Non-pigmented ciliary epithelial cell (primary cell): Measurements from ENCODE around the gene FEV.
A peak's percentile ranks its signal among the peaks of the same experiment; 100 is the strongest.
"Not testable (repeated sequence)": the region's sequence is repeated elsewhere in the genome, so short reads cannot be mapped to it uniquely, and the experiment has no call there.

Experiments used
- DNase-seq: peaks from one replicate; pipeline ENCODE4 v3.0.0-alpha.2; 2010; ENCODE audit warnings: low read depth

Gene FEV

GRCh38 chr2:218975060-218975777 lies 9.8 kb downstream of the FEV start:
- no peak for DNase-seq

DNA sequence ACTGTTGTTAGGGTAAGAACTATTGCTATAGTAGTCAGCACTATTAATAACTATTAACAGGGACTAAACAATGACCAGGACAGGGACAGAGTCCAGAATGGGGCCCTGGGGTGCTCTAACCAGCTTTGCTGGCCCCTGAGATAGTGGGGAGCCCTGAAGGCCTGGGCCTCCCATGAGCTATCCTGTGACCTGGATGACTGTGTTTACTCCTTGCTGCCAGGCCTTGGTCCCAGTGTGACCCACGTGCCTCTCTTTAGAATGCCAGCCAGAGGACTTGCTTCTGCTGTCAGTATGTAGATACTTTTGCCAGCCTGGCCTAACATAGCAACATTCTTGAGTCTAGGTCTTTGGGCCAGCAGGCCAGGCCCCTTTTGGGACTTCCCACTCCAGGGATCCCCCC lies 14.1 kb downstream of the FEV start:
- no peak for DNase-seq

GRCh38 chr2:218964041-218964771 lies 20.8 kb downstream of the FEV start:
- peak; percentile 84 for DNase-seq

DNA sequence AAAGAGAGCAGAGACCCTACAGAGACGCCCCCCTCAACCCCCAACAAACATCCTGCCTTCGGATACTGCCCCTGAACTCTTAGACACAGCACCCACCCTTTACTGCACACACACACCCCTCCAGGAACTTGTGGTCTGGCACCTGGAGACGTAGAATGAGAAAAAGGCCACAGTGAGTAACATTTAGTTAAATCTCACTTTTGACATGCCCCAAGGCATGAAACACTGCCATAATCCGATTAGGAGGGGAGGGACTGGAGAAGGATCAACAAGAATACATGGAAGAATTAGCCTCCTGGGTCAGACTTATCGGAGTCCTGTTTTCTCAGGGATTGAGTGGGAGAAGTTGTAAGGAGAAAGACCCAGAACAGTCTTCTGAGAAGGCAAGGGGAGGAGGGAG lies 21.4 kb downstream of the FEV start:
- no peak for DNase-seq

DNA sequence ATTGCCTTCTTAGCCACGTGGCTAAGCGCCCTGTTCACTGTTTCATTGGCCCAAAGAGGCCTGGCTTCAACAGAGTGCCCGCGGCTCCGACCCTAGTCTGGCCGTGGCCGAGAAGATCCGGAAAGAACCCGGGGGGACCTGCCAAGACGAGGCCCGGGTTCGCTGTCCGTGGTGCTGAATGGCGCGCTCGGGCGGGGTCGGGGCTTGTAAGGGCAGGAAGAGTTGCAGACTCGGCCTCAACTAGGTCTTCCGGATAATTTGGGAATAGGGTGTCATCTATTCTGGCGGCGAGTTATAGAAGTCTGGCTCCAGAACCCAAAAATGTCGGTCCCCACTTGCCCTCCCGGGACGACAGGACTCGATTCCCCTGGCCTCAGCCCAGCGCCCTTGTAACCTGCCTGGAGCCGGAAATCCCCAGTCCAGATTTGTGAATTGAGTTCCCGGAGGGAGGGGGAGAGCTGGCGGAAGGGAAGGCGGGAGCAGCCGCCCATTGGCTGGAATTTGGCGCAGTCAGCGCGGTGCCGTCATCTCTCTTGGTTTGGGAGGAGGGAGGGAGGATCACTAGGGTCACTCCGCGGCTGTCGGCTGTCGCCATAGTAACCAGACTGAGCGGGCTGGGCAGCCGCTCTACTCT lies 22.0 kb downstream of the FEV start:
- no peak for DNase-seq

DNA sequence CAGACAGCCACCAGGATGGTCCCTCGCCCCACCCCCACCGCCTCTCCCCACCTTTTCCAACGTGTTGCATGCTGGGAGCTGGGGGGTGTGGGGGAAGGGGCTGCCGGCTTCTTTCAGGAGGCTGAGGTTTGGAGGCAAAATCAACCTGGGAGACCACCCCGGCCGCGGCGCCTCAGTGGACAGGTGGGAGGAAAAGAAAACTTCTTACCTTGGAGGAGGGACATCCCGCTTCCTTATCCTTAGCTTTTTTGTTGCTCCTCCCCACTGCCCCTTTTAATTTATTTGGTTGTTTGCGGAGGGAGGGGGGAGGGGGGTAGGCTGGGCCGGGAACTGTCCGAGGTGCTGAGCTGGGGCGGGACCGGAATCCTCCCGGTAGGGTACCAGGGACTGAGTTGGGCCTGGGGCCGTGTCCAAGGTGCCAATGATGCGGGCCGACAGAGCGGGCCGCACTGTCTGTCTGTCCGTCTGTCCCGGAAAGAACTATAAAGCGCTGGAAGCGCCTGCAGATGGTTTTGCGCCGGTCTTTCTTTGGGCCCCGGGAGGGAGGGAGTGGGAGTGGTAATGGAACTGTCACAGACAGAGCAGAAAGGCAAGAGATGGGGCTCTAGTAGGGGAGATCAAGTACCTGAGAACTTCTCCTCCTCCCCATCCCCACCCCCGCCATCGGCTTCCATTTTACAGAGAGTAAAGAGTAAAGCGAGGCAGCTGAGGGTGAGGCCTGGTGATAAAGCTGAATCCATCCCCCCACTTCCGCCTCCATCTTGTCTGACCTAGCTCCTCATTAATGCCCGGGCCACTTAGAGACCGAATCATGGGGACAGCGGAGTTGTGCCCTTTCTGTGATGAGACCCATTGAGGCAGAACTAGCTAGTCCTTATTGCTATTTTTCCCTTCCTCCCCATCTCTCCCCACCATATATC lies 23.1 kb downstream of the FEV start:
- DNase-seq: no peak

- DNase-seq: no peak
Measured at GRCh38 chr2:218961229-218961628, 23.8 kb downstream of the FEV start.

- DNase-seq: no peak
Measured at GRCh38 chr2:218960309-218961165, 24.4 kb downstream of the FEV start.

GRCh38 chr2:218959761-218960308 lies 25.1 kb downstream of the FEV start:
- no peak for DNase-seq

DNA sequence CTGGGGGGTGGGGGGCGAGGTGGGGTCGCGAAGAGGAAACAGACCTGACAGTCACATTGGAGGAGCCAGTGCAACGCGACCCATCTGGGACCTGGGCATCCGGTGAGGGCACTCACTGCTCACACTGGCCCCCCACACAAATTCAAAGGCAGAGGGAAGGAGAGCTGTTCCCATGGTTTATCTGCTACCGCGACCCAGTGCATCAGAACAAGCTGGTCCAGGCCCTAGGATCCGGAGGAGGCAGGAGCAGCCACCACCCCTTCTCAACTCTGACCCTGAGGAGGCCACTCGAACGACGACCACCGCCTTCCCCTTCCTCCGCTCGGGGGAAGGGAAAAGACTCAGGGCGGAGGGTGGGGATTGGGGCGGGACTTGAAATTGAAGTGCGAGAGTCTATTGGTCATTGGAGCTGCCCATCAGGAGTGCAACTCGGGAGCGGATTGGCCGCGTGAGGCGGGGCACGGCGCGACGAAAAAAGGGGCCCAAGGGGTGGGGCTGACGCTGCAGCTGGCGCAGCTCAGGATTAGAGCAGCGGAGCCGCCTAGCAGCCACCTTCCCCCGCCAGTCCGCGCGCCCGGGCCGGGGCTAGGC lies 25.7 kb downstream of the FEV start, which contains the start of gene CDK5R2:
Gene CDK5R2 (plus strand): TSS at position 526 of the 591 bp plus-strand sequence. CDS start 155 bp downstream, outside the sequence.
- no peak for DNase-seq

- DNase-seq: no peak
Measured at GRCh38 chr2:218958276-218958675, 26.7 kb downstream of the FEV start.

DNA sequence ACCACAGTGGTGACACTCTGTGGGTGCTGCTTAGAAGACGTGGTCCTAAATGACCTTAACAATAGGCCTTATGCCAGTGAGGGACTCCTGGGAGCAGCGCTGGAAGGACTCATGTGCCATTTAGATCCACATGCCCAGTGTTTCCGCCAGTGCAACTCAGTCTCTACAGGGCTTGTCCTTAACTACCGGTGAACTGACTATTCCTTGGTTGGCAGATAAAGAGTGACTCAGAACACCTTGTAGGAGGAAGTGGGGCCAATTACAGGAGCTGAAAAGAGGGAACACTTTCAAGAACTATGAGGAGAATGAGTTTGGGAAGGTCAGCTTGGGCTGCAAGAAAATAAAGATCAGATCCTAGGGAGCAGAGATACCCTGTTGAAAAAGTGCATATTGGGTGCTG lies 27.3 kb downstream of the FEV start:
- DNase-seq: no peak

- DNase-seq: no peak
Measured at GRCh38 chr2:218956039-218956438, 28.9 kb downstream of the FEV start.

DNA sequence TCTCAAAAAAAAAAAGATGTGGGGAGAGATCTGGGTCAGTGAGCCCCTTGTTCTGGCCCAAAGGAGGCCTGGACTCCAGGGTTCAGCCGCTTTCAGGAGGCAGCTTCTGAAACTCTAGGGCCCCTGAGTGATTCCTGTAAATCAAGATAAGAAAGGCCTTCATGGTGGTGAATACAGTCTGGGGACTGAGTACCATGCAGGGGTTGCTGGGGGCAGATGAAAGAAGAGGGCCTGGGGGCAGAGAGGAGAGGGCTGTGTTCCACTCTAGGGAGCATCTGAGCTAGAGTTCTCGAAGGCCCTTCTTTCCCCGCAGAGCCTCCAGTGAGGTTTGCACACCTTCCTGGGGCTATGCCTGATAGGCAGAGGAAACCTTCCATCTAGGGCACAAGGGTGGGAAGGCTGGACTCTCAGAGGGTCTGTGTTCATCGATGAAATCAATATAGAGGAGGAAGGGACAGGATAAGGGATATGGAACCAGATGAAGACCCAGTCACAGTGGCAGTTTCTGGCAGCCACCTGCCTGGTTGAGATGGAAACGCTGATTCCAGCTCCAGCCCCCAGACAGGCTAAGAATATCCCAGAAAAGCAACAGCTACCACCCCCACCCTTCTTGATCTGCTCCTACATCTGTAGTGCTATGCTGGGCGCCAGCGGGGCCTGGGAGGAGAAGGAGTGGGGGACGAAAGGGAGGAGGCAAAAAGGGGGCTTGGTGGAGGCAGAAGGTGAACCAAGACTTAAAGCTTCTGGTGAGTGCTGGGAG lies 30.3 kb downstream of the FEV start:
- no peak for DNase-seq

DNA sequence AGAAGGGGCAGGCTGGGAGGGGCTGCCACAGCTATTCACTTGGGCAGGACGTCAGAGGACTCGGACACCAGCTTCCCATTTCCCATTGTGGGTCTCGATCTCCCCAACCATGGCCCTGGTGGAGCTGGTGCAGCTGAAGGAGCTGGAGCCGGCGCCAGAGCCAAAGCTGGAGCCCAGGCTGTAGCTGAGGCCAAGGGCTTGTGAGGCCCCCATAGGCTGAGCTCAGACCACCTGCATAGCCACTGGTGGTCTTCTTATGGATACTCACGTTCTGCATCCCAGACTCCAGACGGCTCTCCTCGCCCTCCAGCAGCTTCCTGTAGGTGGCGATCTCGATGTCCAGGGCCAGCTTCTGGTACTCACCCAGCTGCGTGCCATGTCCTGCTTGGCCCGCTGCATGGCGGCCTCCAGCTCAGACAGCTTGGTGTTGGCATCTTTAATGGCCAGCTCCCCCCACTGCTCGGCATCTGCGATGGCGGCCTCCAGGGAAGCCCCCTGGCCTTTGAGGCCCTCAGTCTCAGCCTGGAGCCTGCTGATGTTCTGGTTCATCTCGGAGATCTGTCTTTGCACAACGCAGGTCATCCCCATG lies 31.5 kb downstream of the FEV start:
- no peak for DNase-seq

GRCh38 chr2:218952160-218952559 lies 32.8 kb downstream of the FEV start:
- no peak for DNase-seq

DNA sequence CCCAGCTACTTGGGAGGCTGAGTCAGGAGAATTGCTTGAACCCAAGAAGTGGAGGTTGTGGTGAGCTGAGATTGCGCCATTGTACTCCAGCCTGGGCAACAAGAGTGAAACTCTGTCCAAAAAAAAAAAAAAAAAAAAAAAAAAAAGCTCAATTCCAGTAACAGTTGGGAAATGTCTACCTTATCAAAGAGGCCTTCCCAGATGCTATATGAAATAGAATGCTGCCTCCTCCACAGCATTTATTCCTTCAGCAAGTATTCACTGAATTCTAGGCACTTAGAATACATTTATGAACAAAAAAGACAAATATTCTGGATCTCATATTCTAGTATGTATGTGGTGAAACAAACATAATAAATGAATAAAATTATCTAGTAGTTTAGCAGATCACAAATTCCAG lies 38.4 kb downstream of the FEV start:
- DNase-seq: no peak

- no peak for DNase-seq
Measured at GRCh38 chr2:218944759-218945404, 40.1 kb downstream of the FEV start.

- DNase-seq: not testable (repeated sequence)
Measured at GRCh38 chr2:218931751-218932150, 53.2 kb downstream of the FEV start.
